ENCODE results near the gene HOXA9.

GRCh38 chr7:27175626-27176523 is 10.5 kb upstream of the HOXA9 start:
- TF ChIP-seq SIN3A (IDR thresholded peaks at IDR 0.05; ENCODE audit: borderline replicate concordance, low read depth, low read length) (no peak), RCOR1 (IDR thresholded peaks at IDR 0.05; ENCODE audit: low read length) (no peak), CTCF (IDR thresholded peaks at IDR 0.05) (no peak), GATA2 (CRISPR knock-in tag; IDR thresholded peaks at IDR 0.05) (no peak), SMC3 (IDR thresholded peaks at IDR 0.05; ENCODE audit: low read depth, low read length) (no peak), GABPA (IDR thresholded peaks at IDR 0.05; ENCODE audit: low read depth) (no peak), POLR2AphosphoS5 (IDR thresholded peaks at IDR 0.05; ENCODE audit: low read depth, low read length) (no peak), EZH2phosphoT487 (IDR thresholded peaks at IDR 0.05; ENCODE audit: borderline replicate concordance, low read depth) (no peak), RFX5 (IDR thresholded peaks at IDR 0.05; ENCODE audit: low read length) (no peak), FOXM1 (IDR thresholded peaks at IDR 0.05; ENCODE audit: low read depth) (no peak), TAF1 (IDR thresholded peaks at IDR 0.05; ENCODE audit: borderline replicate concordance, low read depth, low read length) (no peak), YY1 (IDR thresholded peaks at IDR 0.05; ENCODE audit: low read depth) (no peak), NRF1 (IDR thresholded peaks at IDR 0.05; ENCODE audit: low read depth, low read length) (no peak), MXI1 (IDR thresholded peaks at IDR 0.05; ENCODE audit: low read depth, low read length) (no peak)
